AML-193 (cell line): ENCODE measurements around the gene L3MBTL4.

Experiments used
- DNase-seq, 2 experiments: peaks; one replicate each; lab custom pipeline; 2025; lab: John Stamatoyannopoulos, UW

L3MBTL4 gene

GRCh38 chr18:6031002-6031401, 383.7 kb downstream of the L3MBTL4 start:
- no peak for DNase-seq

DNA sequence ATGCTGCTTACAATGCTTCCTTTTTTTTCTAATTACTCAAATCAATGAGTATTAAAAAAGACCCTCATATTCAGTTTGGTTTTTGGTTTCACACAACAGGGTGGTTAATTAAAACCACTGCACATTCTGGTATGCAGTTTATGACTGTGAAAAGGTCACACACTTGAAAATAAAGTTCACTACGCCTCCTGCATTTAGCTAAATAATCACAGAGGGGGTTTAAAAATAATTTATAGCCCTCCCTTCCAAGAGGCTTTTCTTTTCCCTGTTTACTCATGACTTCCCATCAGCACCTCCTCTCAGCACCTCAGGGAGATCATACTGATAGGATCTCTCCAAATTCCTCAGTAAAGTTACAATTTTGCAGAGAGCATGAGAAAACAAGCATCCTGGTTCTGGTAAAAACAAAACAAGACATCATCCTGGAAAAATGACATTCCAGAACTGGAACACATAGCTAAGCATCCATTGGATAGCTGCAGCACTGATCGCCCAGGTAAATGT, 389.9 kb downstream of the L3MBTL4 start:
- no peak for DNase-seq

DNA sequence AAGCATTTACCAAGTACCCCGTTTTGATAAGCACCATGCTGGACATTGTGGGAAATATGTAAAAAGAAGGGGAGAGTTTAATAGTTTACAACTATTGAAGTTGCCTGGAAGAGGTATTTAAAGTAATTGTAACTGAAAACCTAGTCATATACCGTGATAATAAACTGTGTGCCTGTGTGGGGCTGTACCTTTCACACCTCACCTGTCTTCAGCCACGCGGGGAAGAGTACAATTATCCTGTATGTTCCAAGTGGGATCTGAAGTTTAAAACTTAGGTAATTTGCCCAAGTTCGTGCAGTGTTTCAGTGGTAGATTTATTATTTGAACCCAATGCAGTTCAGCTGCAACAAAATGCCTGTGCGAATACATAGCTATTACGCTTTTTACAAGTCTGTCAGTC, 391.2 kb downstream of the L3MBTL4 start:
- no peak for DNase-seq

- DNase-seq, result no peak
Measured at GRCh38 chr18:6022845-6023244, 391.9 kb downstream of the L3MBTL4 start.

DNA sequence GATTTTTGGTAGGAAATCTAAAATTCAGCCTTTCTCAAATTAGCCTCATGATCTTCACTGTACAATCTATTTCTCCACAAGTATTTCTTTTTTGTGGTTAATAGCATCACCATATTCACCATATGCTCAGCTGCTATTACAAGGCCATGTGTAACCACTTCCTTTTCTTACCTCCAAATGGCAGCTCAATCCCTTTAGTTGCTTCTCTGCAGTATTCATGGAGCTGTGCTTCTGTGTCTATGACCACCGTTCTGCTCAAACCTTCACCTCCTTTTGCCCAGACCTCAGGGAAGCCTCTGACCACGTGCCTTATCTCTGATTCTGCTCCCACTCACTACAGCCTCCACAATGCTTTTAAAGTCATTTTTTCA, 392.7 kb downstream of the L3MBTL4 start:
- peak; percentile 77 to 82 for DNase-seq

DNA sequence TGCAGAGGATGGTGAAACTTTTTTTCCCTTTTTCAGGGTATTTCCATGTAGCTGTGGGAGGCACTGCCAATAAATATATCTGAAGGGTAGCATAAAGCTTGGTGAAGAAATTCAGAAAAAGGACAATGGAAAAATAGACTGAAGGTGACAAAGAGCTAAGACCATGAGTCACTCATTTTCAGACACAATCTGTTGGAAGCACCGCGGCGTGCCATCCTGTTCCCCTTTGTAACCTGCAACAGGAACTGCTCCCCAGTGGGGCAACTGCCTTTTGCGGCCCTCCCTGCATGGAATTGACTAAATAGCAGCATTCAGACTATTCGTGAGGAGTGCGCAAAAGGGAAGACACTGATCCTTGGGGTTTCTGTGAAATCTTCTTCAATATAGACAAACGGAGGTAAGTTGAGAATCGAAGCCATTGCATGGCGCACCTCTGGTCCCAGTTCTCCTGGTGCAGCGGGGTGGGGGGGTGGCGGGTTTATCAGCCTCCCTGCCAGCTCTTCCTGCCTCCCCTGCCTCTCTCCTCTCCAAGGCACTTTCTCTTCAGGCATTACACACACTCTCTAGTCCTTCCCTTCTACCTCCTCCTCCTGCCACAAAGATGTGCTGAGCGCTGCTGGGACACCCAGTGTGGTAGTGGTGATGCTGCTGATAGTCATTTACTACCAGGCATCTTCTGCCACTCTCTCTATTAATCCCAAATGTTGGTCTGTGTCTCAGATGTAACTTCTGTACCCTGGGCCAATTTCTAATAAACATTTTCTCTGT, 393.2 kb downstream of the L3MBTL4 start:
- peak; percentile 82 to 88 for DNase-seq

- no peak for DNase-seq
Measured at GRCh38 chr18:6018671-6019070, 396.0 kb downstream of the L3MBTL4 start.

DNA sequence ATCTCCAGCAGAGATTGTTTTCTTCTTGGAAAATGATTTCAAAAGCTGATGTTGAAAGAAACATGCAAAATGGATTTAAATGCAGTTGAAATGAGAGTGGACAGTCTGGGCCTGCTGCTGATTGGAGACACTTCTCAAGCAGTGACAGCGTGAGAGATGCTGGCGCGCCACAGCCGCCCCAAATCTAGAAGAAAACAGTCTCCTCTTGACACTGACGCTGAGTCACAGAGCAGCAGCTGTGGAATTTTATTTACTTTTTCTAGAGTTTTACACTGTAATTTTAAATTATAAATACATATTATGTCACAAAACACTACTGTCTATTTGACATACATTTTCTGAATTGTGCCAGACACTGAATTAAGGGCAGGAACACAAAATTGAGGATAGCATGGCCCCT, 397.5 kb downstream of the L3MBTL4 start:
- DNase-seq, result no peak

GRCh38 chr18:6015364-6015763, 399.3 kb downstream of the L3MBTL4 start:
- no peak for DNase-seq

- DNase-seq, result no peak
Measured at GRCh38 chr18:6013171-6013810, 401.4 kb downstream of the L3MBTL4 start.

DNA sequence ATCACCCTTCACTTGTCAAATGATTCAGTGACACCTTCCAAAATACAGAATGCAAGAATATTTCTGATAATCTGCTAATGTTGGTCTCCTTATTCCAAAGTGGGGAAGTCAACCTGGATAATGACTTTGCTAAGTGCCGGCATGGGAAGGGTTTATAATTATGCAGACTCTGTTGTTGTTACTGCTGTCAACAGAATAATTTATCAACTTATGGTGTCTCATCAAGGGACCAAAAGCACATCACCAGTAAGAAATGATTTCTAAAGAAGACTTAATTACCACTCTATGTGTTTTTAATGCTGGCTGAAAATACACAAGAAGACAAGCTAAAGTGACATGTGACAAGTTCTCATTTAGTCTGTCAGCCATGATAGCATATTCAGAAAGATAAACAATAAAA, 403.8 kb downstream of the L3MBTL4 start:
- DNase-seq, result no peak

- no peak for DNase-seq
Measured at GRCh38 chr18:6010284-6010683, 404.4 kb downstream of the L3MBTL4 start.

DNA sequence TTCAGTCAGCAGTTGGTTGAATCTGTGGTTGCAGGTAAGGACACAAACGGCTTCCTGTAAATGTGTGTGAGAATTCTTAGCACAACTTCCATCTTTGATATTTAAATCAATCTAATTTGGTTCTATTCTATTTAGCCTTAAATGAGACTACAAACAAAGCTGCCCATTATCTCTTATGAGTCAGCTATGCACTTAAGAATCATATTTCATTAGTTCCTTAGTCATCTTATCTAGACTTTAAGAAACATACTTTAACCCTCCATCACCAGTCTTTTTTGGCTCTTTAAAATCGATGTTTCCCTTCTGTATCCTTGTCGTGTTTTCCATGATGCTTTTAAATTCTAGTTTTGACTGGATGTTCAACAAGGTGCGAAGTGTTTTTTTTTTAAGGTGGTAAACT, 405.0 kb downstream of the L3MBTL4 start:
- DNase-seq, result no peak

- no peak for DNase-seq
Measured at GRCh38 chr18:6004683-6005082, 410.0 kb downstream of the L3MBTL4 start.

DNA sequence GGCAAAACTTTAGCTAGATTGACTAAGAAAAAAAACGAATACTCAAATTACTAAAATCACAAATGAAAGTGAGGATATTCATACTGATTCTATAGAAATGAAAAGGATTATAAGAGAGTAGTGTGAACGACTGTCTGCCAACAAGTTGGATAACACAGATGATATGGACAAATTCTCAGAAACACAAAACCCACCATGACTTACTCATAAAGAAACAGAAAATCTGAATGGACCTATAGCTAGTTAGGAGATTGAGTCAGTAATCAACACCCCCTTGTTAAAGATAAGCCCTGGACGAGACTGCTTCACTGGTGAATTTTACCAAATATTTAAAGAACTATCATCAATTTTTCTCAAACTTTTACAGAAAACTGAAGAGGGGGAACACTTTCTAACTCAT, 410.6 kb downstream of the L3MBTL4 start:
- no peak for DNase-seq

GRCh38 chr18:6001867-6002266, 412.8 kb downstream of the L3MBTL4 start:
- no peak for DNase-seq

DNA sequence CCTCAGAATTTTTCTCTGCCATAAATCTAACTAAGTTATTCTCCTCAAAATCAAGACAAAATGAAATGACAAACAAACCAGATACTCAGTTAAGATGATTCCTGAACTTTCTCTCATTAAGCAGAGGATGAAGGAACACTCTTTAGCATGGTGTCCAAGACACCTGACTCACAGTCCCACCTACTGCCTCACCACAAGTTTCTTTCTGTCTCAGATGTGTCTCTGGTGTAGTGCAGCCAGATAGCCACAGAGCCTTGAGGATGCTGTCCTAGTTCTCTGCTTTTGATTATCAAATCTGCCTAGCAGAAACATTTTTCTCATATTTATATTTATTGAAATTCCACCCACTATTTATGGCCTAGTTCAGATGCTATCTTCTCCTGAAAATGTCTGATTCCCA, 415.8 kb downstream of the L3MBTL4 start:
- no peak for DNase-seq

DNA sequence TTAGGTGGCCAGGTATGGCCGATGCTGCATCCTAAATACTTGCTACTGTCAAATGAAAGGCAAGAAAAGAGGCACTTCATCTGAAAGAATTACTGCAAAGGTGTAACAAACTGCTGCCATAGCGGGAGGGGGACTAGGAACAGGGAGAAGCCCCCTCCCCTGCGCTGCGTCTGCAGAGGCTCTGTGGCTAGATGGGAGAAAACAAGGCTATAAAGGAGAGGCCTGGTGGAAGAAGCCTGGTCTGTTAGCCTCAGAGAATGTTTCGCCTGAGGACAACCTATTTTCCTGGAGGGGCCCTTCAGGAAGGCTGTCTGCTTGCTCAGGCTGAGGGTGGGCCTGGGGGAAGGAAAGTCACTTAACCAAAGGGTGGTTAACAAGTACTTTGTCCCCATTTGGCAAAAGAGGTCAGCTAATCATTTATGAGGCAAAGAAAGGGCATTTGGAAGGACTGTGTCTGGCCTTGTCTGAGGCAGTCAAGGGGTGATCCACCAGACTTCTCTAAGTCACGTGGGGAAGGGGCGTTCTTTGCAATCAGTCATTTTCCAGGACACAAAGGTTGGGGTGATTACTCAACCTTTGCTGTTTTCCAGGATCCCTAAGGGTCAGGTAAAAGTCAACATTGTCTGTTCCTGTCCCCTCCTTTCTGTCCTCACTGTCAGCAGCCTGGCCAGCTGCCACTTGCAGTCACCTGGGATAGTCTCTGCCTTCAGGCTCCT, 416.4 kb downstream of the L3MBTL4 start:
- DNase-seq, result no peak

DNA sequence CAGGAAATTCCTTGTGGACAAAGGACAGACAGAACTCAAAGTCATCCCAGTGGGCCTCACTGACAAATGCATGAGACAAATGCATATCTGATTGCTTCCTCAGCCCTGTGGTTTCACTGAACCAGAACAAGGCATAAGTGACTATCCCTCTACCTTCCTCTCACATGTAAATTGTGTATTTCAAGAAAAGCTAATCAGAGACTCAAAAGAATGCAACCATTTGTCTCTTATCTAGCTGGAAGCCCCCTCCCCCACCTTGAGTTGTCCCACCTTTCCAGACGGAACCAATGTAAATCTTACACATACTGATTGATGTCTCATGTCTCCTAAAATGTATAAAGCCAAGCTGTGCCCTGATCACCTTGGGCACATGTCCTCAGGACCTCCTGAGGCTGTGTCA, 417.4 kb downstream of the L3MBTL4 start:
- DNase-seq, result no peak

DNA sequence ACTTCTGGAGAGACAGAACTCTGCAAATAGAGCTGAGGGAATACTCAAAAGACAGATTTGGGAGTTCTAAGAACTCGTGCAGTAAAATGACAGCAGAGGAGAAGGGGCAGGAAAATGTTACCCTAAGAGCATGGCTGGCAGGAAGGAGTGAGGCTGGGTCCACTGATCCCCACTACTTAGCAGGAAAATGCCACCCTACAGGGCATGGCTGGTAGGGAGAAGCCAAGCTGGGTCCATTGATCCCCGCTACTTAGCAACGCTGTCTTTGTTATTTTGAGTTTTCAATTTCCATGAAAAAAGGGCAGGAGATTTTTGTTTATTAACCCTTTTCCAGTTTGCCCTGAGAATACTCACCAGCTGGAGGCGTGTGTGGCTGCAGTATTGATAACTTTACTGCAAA, 419.1 kb downstream of the L3MBTL4 start:
- DNase-seq, result no peak

- DNase-seq, result no peak
Measured at GRCh38 chr18:5993938-5994337, 420.8 kb downstream of the L3MBTL4 start.

- DNase-seq, result no peak
Measured at GRCh38 chr18:5992381-5992780, 422.3 kb downstream of the L3MBTL4 start.

DNA sequence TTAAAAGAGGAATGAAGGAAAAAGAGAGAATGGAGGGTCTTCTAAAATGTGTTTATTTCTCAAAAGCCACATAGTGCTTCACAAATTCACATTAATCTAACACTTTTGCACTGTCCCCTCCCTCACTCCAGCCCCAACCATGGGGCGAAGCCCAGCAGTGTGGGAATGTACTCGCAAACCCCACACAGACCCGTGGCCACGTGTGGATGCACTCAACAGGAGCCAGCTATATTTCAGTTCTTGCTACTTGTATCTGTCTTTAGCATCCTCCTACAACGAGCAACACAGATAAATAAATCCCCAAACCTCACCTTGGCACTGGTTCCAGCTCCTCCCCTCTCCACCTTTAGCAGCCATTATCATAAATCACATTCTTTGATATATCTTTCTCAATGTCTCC, 427.5 kb downstream of the L3MBTL4 start:
- no peak for DNase-seq
